H1 (cell line): ENCODE data around the gene KRT75. TPM values are rescaled to one million over a fixed set of nuclear protein-coding genes. Genes with fewer than 3 reads are reported as not detected.

Experiments used
- CTCF ChIA-PET: fragments of 300-600 bp; sonication (Branson Sonifier 250); formaldehyde crosslinking; loops from one replicate; lab custom pipeline; 2021; ENCODE audit not compliant: partially characterized antibody; lab: Charles Lee
- POLR2A ChIA-PET: fragments of 300-600 bp; sonication (Branson Sonifier 250); formaldehyde crosslinking; loops from one replicate; lab custom pipeline; 2021; ENCODE audit warnings: inconsistent platforms; ENCODE audit not compliant: partially characterized antibody; lab: Charles Lee
- DNase-seq, 2 experiments: peaks; one replicate each; pipeline versions ENCODE4 v3.0.0 to v3.0.0-alpha.2; 2010 to 2022; ENCODE audit warnings: low spot score in 2 of 2, low read depth in 1 of 2, mixed read lengths in 1 of 2
- FAIRE-seq: peaks from 2 replicates; lab custom pipeline; 2011; peaks lifted over from hg19 to GRCh38; lab: Jason Lieb, UNC
- H2AFZ ChIP-seq: 2 replicates; pipeline ENCODE4 v1.8.1; 2012; ENCODE audit warnings: low read length, inconsistent platforms
- H2AK5ac ChIP-seq: 2 replicates; pipeline ENCODE4 v1.6.1; 2013; ENCODE audit warnings: low read depth, low read length
- H2BK120ac ChIP-seq: replicated peaks from 2 replicates; pipeline ENCODE3; 2013; ENCODE audit warnings: low read depth, low read length, inconsistent platforms
- H2BK12ac ChIP-seq: 2 replicates; pipeline ENCODE4 v1.6.1; 2013; ENCODE audit warnings: low read depth, low read length
- H2BK15ac ChIP-seq: 2 replicates; pipeline ENCODE4 v1.6.1; 2013; ENCODE audit warnings: low read length
- H2BK20ac ChIP-seq: 2 replicates; pipeline ENCODE4 v1.6.1; 2013; ENCODE audit warnings: low read length
- H2BK5ac ChIP-seq: 2 replicates; pipeline ENCODE4 v1.6.1; 2013; ENCODE audit warnings: low read depth, low read length
- H3K14ac ChIP-seq: 2 replicates; pipeline ENCODE4 v1.6.1; 2013; ENCODE audit warnings: inconsistent platforms; ENCODE audit not compliant: insufficient read length
- H3K18ac ChIP-seq: 2 replicates; pipeline ENCODE4 v1.6.1; 2013; ENCODE audit warnings: low read length; ENCODE audit errors: extremely low read depth
- H3K23ac ChIP-seq: 2 replicates; pipeline ENCODE4 v1.6.1; 2013; ENCODE audit warnings: inconsistent platforms; ENCODE audit not compliant: insufficient read length
- H3K23me2 ChIP-seq: 2 replicates; pipeline ENCODE4 v1.6.1; 2013; ENCODE audit warnings: low read depth, low read length
- H3K27ac ChIP-seq: 2 replicates; pipeline ENCODE4 v1.6.1; 2011; ENCODE audit warnings: low read depth, low read length, inconsistent platforms
- H3K27me3 ChIP-seq, 4 experiments: replicated peaks in 1 of 4; 1 replicate in 1 of 4; 2 replicates in 3 of 4; pipeline versions ENCODE4 v1.6.1 to v1.8.1; 2011 to 2013; ENCODE audit warnings: low read length in 3 of 4, mild to moderate bottlenecking in 3 of 4, inconsistent platforms in 2 of 4, mixed read lengths in 2 of 4, moderate library complexity in 1 of 4; ENCODE audit not compliant: control insufficient read depth in 3 of 4, insufficient read depth in 3 of 4; ENCODE audit errors: extremely low read depth in 1 of 4
- H3K36me3 ChIP-seq, 4 experiments: 2 replicates each; pipeline versions ENCODE4 v1.6.1 to v1.8.1; 2011 to 2013; ENCODE audit warnings: mild to moderate bottlenecking in 4 of 4, low read length in 3 of 4, moderate library complexity in 2 of 4, control low read depth in 1 of 4, inconsistent platforms in 1 of 4; ENCODE audit not compliant: insufficient read depth in 4 of 4, control insufficient read depth in 2 of 4
- H3K4ac ChIP-seq: replicated peaks from 2 replicates; pipeline ENCODE3; 2013; ENCODE audit warnings: low read length, low read depth, mixed read lengths, inconsistent platforms; ENCODE audit not compliant: insufficient read length
- H3K4me1 ChIP-seq, 4 experiments: replicated peaks in 1 of 4; 1 replicate in 1 of 4; 2 replicates in 3 of 4; pipeline versions ENCODE4 v1.6.1 to v1.8.1; 2011 to 2013; ENCODE audit warnings: low read length in 3 of 4, inconsistent platforms in 2 of 4, mixed read lengths in 1 of 4; ENCODE audit not compliant: insufficient read depth in 4 of 4, control insufficient read depth in 3 of 4
- H3K4me2 ChIP-seq, 2 experiments: 2 replicates each; pipeline versions ENCODE4 v1.6.1 to v1.8.1; 2011 to 2013; ENCODE audit warnings: low read depth in 2 of 2, low read length in 2 of 2, control low read depth in 1 of 2, inconsistent platforms in 1 of 2, mild to moderate bottlenecking in 1 of 2; ENCODE audit not compliant: insufficient read depth in 1 of 2
- H3K4me3 ChIP-seq, 4 experiments: fragments of 200-600, 300-600 bp in 1 of 4; sonication (generic), shearing (Covaris generic), sonication (Bioruptor Twin) in 1 of 4; 2 replicates each; pipeline versions ENCODE4 v1.5.1 to v1.8.1; 2011 to 2016; ENCODE audit warnings: low read length in 4 of 4, low read depth in 3 of 4, control low read depth in 2 of 4, inconsistent platforms in 2 of 4, mild to moderate bottlenecking in 2 of 4, mixed read lengths in 1 of 4, moderate library complexity in 1 of 4; ENCODE audit not compliant: insufficient read depth in 2 of 4; ENCODE audit errors: extremely low read depth in 1 of 4
- H3K56ac ChIP-seq: replicated peaks from 2 replicates; pipeline ENCODE3; 2013; ENCODE audit warnings: low read depth, mild to moderate bottlenecking, mixed read lengths, low read length, inconsistent platforms; ENCODE audit not compliant: insufficient read length
- H3K79me1 ChIP-seq: 2 replicates; pipeline ENCODE4 v1.6.1; 2013; ENCODE audit warnings: low read depth, low read length, control low read depth
- H3K79me2 ChIP-seq, 2 experiments: 2 replicates each; pipeline versions ENCODE4 v1.6.1 to v1.8.1; 2012 to 2013; ENCODE audit warnings: low read length in 2 of 2, mild to moderate bottlenecking in 2 of 2, inconsistent platforms in 1 of 2; ENCODE audit not compliant: insufficient read depth in 2 of 2, control insufficient read depth in 1 of 2
- H3K9ac ChIP-seq, 4 experiments: replicated peaks in 1 of 4; 1 replicate in 1 of 4; 2 replicates in 3 of 4; pipeline versions ENCODE4 v1.6.1 to v1.8.1; 2011 to 2013; ENCODE audit warnings: low read depth in 3 of 4, low read length in 3 of 4, control low read depth in 2 of 4, mild to moderate bottlenecking in 2 of 4, moderate library complexity in 2 of 4, inconsistent platforms in 1 of 4; ENCODE audit errors: extremely low read depth in 1 of 4
- H3K9me3 ChIP-seq, 2 experiments: 2 replicates each; pipeline versions ENCODE4 v1.6.1 to v1.8.1; 2012 to 2013; ENCODE audit warnings: mild to moderate bottlenecking in 2 of 2, moderate library complexity in 2 of 2, control low read depth in 1 of 2, inconsistent platforms in 1 of 2, low read depth in 1 of 2, low read length in 1 of 2, mixed read lengths in 1 of 2; ENCODE audit not compliant: insufficient read depth in 2 of 2
- H4K20me1 ChIP-seq, 2 experiments: replicated peaks in 1 of 2; 2 replicates each; pipeline versions ENCODE3 to v1.8.1; 2011 to 2013; ENCODE audit warnings: inconsistent platforms in 2 of 2, low read length in 2 of 2, mild to moderate bottlenecking in 1 of 2; ENCODE audit not compliant: insufficient read depth in 2 of 2, control insufficient read depth in 1 of 2
- H4K5ac ChIP-seq: 2 replicates; pipeline ENCODE4 v1.6.1; 2013; ENCODE audit warnings: low read length, low read depth, mixed read lengths, inconsistent platforms; ENCODE audit not compliant: insufficient read length
- H4K8ac ChIP-seq: 2 replicates; pipeline ENCODE4 v1.8.0; 2013; ENCODE audit warnings: mild to moderate bottlenecking, moderate library complexity, low read length, inconsistent platforms; ENCODE audit not compliant: insufficient read depth; ENCODE audit errors: extremely low read depth
- H4K91ac ChIP-seq: replicated peaks from 2 replicates; pipeline ENCODE3; 2013; ENCODE audit warnings: low read length, mixed read lengths, inconsistent platforms; ENCODE audit not compliant: insufficient read length
- CTBP2 ChIP-seq: IDR thresholded peaks from 2 replicates; pipeline ENCODE4 v1.7.0; 2011; ENCODE audit warnings: borderline replicate concordance, mild to moderate bottlenecking, moderate library complexity, mixed read lengths, low read length; ENCODE audit not compliant: insufficient read depth, insufficient read length
- EGR1 ChIP-seq: IDR thresholded peaks from 2 replicates; pipeline ENCODE4 v1.6.1; 2011; ENCODE audit warnings: low read depth, low read length, borderline replicate concordance
- GABPA ChIP-seq: IDR thresholded peaks from 2 replicates; pipeline ENCODE4 v1.6.1; 2011; ENCODE audit warnings: mild to moderate bottlenecking, low read length, moderate library complexity, borderline replicate concordance; ENCODE audit not compliant: insufficient read depth
- GTF2F1 ChIP-seq: IDR thresholded peaks from 2 replicates; pipeline ENCODE4 v1.6.1; 2012; ENCODE audit warnings: low read depth, low read length, improper control_type of control experiment, borderline replicate concordance
- JUND ChIP-seq: IDR thresholded peaks from 2 replicates; pipeline ENCODE4 v1.6.1; 2011; ENCODE audit warnings: mild to moderate bottlenecking, improper control_type of control experiment, low read length
- POLR2AphosphoS5 ChIP-seq: IDR thresholded peaks from 2 replicates; pipeline ENCODE4 v1.6.1; 2011; ENCODE audit warnings: low read depth, low read length
- RBBP5 ChIP-seq: IDR thresholded peaks from 2 replicates; pipeline ENCODE4 v1.7.1; 2012; ENCODE audit warnings: low read depth, mild to moderate bottlenecking, inconsistent platforms, low read length, moderate library complexity, borderline replicate concordance
- SIN3A ChIP-seq, 2 experiments: IDR thresholded peaks in 1 of 2; conservative IDR thresholded peaks in 1 of 2; 2 replicates each; pipeline ENCODE4 v1.6.1; 2011 to 2012; ENCODE audit warnings: low read length in 2 of 2, improper control_type of control experiment in 1 of 2, low read depth in 1 of 2, mild to moderate bottlenecking in 1 of 2
- SIX5 ChIP-seq: IDR thresholded peaks from 2 replicates; pipeline ENCODE4 v1.6.1; 2011; ENCODE audit warnings: mild to moderate bottlenecking, low read depth, low read length
- SP2 ChIP-seq: IDR thresholded peaks from 2 replicates; pipeline ENCODE4 v1.6.1; 2012; ENCODE audit warnings: mild to moderate bottlenecking, low read length, inconsistent platforms
- TAF7 ChIP-seq: optimal IDR thresholded peaks from 2 replicates; pipeline ENCODE3; 2011; ENCODE audit warnings: low read depth, mild to moderate bottlenecking, inconsistent platforms, low read length, moderate library complexity, borderline replicate concordance
- TEAD4 ChIP-seq: IDR thresholded peaks from 2 replicates; pipeline ENCODE4 v1.6.1; 2012; ENCODE audit warnings: low read depth, low read length, inconsistent platforms, mixed read lengths
- WGBS, 2 experiments: shearing (Covaris generic) in 1 of 2; methylation state at CpG; one replicate each; pipeline versions ENCODE4 v1.1.6 to v1.1.7; 2013 to 2015; ENCODE audit warnings: low lambda C conversion rate in 2 of 2, mixed read lengths in 2 of 2, inconsistent platforms in 1 of 2, low coverage in 1 of 2, missing lambda C conversion rate in 1 of 2; ENCODE audit not compliant: insufficient replicate concordance in 2 of 2, insufficient coverage in 1 of 2, insufficient read length in 1 of 2; ENCODE audit errors: extremely low coverage in 1 of 2, missing lambda C conversion rate in 1 of 2; 5-methylcytosine and 5-hydroxymethylcytosine counted together
- polyA plus RNA-seq, 7 experiments: library from polyadenylated mRNA; depleted of rRNA in 3 of 7; stranded (reverse) in 5 of 7; unstranded in 2 of 7; fragments of >200 nt in 5 of 7; fragments of 200-250 nt in 2 of 7; gene quantifications; 1 replicate in 5 of 7; 2 replicates in 1 of 7; 4 replicates in 1 of 7; pipeline versions ENCODE4 v1.2.1 to v1.2.3, GENCODE V29; 2011 to 2013; ENCODE audit warnings: missing spikeins in 2 of 7, mixed read lengths in 2 of 7
- total RNA-seq: library from RNA; stranded (reverse); fragmentation: NEBNext Ultra II Directional; extraction: Animal tissue kit (Norgen Biotek cat#: 25700); gene quantifications from 2 replicates; pipeline ENCODE4 v1.2.1, GENCODE V29; 2021
- TF ChIP-seq, protein P1 (sequence below): IDR thresholded peaks from 2 replicates; pipeline ENCODE4 v1.6.1; 2011; ENCODE audit warnings: low read length, improper control_type of control experiment

KRT75 gene
- total and polyA plus RNA-seq, 2 of the 8 experiments (the other 6 are each of a cell fraction or from before 2014, with no cell fraction given) = not detected

GRCh38 chr12:52477651-52478050 is 43.5 kb upstream of the KRT75 start:
- ChIA-PET POLR2A (no interaction called here), CTCF (interaction anchor here (0.9 to 2.7 kb wide), 6 partner anchors 19 to 264 kb away, joined by 3 to 13 read pairs (median 4); no protein-coding TSS in a partner anchor)

More at GRCh38 chr12:52477651-52478050, 43.5 kb upstream of the KRT75 start:
- Histone ChIP-seq H3K18ac (no peak overlapping the region), H3K27me3 (no peaks in the 10 kb centered on the region), H3K79me1 (no peaks in the 10 kb centered on the region), H3K36me3 (no peaks in the 10 kb centered on the region), H3K4me1 (no peaks in the 10 kb centered on the region), H4K5ac (no peak overlapping the region), H2AK5ac (no peak overlapping the region), H2BK12ac (no peak overlapping the region), H4K91ac (no peak overlapping the region), H4K8ac (no peak overlapping the region), H3K27ac (no peak overlapping the region), H3K9ac (no peak overlapping the region), H2BK20ac (no peak overlapping the region), H3K4me2 (no peak overlapping the region), H3K14ac (no peak overlapping the region), H4K20me1 (no peaks in the 10 kb centered on the region), H2AFZ (no peak overlapping the region), H3K4ac (no peak overlapping the region), H2BK120ac (no peak overlapping the region), H3K23ac (no peak overlapping the region), H2BK15ac (no peak overlapping the region), H3K23me2 (no peaks in the 10 kb centered on the region), H3K56ac (no peak overlapping the region), H3K79me2 (no peaks in the 10 kb centered on the region), H3K4me3 (no peak overlapping the region), H3K9me3 (no peaks in the 10 kb centered on the region; a peak in 3 of 4 replicates), H2BK5ac (no peak overlapping the region)
- FAIRE-seq = no peak
- WGBS, 2 experiments = 69% methylated on average over 2 of the region's 2 CpGs; no CpG with 5 or more reads in 1 of the 2 experiments
- TF ChIP-seq POLR2AphosphoS5 (no peak), TEAD4 (no peak), CTBP2 (no peak), EGR1 (no peak), SIN3A (conservative IDR thresholded peaks at IDR 0.05 in 1 of 2, IDR thresholded peaks at IDR 0.05 in 1 of 2; ENCODE audit: low read depth in 1 of 2, low read length in 2 of 2) (no peak), SP2 (no peak), GTF2F1 (no peak), JUND (no peak), SIX5 (no peak), RBBP5 (no peak), TAF7 (no peak), GABPA (no peak)
- TF ChIP-seq, protein P1, sequence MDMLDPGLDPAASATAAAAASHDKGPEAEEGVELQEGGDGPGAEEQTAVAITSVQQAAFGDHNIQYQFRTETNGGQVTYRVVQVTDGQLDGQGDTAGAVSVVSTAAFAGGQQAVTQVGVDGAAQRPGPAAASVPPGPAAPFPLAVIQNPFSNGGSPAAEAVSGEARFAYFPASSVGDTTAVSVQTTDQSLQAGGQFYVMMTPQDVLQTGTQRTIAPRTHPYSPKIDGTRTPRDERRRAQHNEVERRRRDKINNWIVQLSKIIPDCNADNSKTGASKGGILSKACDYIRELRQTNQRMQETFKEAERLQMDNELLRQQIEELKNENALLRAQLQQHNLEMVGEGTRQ = no peak
- no peak for DNase-seq
